IPS-18a (cell line): Measurements from ENCODE around the gene BABAM2.

Experiments used
- H3K27ac ChIP-seq: one replicate; pipeline ENCODE4 v1.5.1; 2013; ENCODE audit warnings: low read length
- H3K27me3 ChIP-seq: one replicate; pipeline ENCODE4 v1.6.1; 2013; ENCODE audit warnings: mild to moderate bottlenecking, low read length; ENCODE audit not compliant: control insufficient read depth, insufficient read depth
- H3K36me3 ChIP-seq: one replicate; pipeline ENCODE4 v1.6.1; 2013; ENCODE audit warnings: low read depth, low read length; ENCODE audit not compliant: control insufficient read depth
- H3K4me1 ChIP-seq: one replicate; pipeline ENCODE4 v1.6.1; 2013; ENCODE audit warnings: low read depth, low read length; ENCODE audit not compliant: control insufficient read depth
- H3K4me3 ChIP-seq: one replicate; pipeline ENCODE4 v1.5.1; 2013; ENCODE audit warnings: low read length
- H3K9ac ChIP-seq: one replicate; pipeline ENCODE4 v1.6.1; 2013; ENCODE audit warnings: mild to moderate bottlenecking, low read length, moderate library complexity
- H3K9me3 ChIP-seq: one replicate; pipeline ENCODE4 v1.6.1; 2013; ENCODE audit warnings: low read depth, low read length; ENCODE audit not compliant: control insufficient read depth

BABAM2 gene

DNA sequence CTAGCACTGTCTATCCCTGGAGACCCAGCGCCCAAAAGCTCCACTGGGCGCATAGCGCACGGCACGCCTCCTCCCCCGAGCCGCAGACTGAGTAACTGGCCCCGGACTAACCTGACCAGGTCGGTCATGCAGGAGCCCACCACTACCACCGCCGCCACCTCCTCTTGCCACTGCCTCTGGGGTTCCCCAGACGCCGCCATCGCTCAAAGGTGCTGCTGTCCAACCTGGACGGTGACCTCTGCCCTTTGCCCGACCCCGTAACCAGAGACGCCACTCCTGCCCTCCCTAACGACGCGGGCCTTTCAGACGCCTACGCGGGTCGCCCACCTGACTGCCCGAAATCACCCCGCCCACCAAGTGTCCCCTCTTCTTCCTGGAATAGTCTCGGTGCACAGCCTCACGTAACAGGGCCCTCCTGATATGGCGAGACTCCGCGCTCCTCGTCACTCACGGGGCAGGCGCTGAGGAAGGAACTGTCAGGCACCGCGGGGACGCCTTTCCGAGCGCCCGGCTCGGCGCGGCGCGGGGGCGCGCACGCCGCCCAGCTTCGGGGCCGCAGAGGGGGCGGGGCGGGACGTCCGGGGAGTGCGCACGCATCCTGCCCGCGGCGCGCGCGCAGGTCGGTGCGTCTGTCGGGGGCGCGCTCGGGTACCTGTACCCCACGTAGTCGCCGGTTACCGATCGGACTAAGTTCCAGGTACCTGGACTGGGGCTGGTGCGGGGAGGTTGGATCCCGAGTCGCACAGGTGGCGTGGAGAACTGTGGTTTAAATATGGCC is at the start of gene BABAM2, which contains the start of gene RBKS:
Gene BABAM2, plus strand, starts transcription at position 584 of the 778 bp plus-strand sequence. CDS start 3,828 bp downstream, outside the sequence.
Gene RBKS, minus strand, starts transcription at position 242 of the 778 bp plus-strand sequence. Its CDS starts 42 bp downstream, at position 200.
- no peaks in the 10 kb centered on the region for H3K36me3 ChIP-seq
- H3K9ac ChIP-seq, result peak within 1 kb of the TSS; percentile 77
- H3K4me1 ChIP-seq, result no peaks in the 10 kb centered on the region
- H3K4me3 ChIP-seq, result peak within 1 kb of the TSS; percentile 84
- H3K27ac ChIP-seq, result peak within 1 kb of the TSS; percentile 68
- H3K27me3 ChIP-seq, result no peaks in the 10 kb centered on the region
- no peaks in the 10 kb centered on the region for H3K9me3 ChIP-seq

DNA sequence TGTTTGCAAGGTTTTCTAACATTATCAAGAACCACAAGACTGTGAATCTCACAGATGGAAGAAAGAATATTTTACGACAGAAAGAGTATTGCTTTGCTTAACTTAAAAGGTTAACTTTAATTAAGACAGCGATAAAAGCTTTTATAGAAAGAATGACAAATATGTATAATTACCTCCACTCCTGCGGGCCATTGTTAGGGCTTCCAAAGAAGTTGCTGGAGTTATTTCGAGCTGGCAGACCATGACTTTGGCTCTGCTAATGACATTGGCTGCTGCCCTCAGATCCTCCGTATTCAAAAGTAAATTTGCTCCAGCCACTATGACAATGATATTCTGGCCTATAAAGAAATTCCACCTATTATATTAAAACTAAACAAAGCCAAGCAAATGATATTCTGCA is 47.6 kb upstream of the BABAM2 start:
- Histone ChIP-seq H3K4me3 (no peak overlapping the region), H3K27me3 (no peaks in the 10 kb centered on the region), H3K9ac (no peak overlapping the region), H3K9me3 (no peaks in the 10 kb centered on the region), H3K36me3 (no peaks in the 10 kb centered on the region), H3K4me1 (no peaks in the 10 kb centered on the region), H3K27ac (no peak overlapping the region)

DNA sequence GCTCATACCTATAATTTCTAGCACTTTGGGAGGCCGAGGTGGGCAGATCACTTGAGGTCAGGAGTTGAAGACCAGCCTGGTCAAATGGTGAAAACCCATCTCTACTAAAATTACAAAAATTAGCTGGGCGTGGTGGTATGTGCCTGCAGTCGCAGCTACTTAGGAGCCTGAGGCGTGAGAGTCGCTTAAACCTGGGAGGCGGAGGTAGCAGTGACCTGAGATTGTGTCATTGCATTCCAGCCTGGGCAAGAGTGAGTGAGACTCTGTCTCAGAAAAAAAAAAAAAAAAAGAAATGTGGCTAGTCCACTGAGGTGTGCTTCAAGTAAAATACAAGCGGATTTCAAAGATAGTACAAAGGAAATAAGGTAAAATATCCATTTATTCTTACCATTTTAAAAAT is 46.5 kb upstream of the BABAM2 start:
- H3K4me1 ChIP-seq, result no peaks in the 10 kb centered on the region
- no peaks in the 10 kb centered on the region for H3K27me3 ChIP-seq
- H3K27ac ChIP-seq, result no peak overlapping the region
- no peaks in the 10 kb centered on the region for H3K36me3 ChIP-seq
- H3K4me3 ChIP-seq, result no peak overlapping the region
- H3K9me3 ChIP-seq, result no peaks in the 10 kb centered on the region
- no peak overlapping the region for H3K9ac ChIP-seq

DNA sequence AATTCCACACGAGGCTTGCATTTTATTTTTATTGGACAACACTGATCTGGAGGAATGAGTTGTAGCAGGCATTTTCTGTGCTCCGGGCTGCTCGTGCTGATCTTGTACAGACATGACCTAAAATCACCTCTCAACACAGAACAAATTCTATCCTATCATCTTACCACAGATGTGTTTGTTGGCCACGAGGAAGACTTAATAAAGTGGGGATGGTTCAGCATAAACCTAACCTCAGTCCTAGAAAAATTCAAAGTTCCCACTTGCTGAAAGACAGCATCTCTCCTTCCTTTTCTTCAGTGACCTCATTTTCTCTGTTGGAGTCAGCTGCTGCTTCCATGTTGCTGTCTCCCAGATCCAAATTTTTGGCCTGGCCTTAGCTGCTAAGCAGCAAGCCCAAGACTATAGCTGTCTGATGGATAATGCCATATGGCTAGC is 45.7 kb upstream of the BABAM2 start:
- H3K27ac ChIP-seq, result no peak overlapping the region
- no peaks in the 10 kb centered on the region for H3K27me3 ChIP-seq
- H3K4me3 ChIP-seq, result no peak overlapping the region
- no peaks in the 10 kb centered on the region for H3K36me3 ChIP-seq
- no peaks in the 10 kb centered on the region for H3K9me3 ChIP-seq
- H3K9ac ChIP-seq, result no peak overlapping the region
- no peaks in the 10 kb centered on the region for H3K4me1 ChIP-seq

DNA sequence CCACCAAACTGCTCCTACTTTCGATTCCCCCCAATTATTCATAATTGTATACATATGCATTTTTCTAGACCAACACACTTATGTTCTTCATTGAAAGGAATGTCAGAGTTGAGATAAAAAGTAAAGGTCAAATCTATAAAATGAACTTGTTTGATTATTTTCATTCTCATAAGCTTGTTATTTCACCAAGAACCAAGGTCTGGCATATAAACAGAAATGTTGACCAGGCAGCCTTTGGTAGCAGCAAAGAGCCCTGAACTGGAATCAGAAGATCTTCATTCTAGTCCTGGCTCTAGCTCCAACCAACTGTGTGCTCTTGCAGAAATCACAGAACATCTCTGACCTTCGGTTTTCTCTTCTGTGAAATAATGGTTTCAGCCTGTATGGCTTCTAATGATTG is 43.2 kb upstream of the BABAM2 start:
- Histone ChIP-seq H3K4me1 (no peaks in the 10 kb centered on the region), H3K9me3 (no peaks in the 10 kb centered on the region), H3K36me3 (no peaks in the 10 kb centered on the region), H3K9ac (no peak overlapping the region), H3K27ac (no peak overlapping the region), H3K4me3 (no peak overlapping the region), H3K27me3 (no peaks in the 10 kb centered on the region)

DNA sequence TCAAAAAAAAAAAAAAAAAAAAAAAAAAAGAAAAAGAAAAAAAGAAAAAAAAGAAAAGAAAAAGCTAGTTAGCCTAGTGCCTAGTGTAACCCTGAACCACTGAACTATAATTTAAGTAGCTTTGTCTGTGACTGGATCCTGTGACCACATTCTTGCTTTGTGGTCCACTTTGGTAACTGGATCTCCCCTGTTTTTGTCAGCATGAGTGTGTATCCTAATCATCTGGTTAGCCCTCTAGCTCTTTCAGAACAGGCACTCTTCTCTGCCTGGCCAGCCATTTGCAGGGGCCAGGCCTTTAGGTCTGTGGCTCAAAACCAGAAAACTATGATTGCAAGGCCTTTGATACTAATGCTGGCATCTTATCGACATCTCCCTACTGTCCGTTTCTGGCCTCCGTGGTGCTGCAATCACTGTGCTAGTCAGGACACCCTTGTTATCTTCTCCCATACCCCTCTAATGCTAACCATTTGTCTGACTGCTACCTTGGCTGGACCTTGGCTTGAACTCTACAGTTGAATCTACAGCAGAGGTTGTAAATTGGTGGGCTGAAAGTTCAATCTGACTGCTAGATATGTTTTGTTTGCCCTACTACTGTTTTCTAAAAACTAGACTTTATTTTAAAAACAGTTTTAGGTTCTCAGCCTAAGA is 40.8 kb upstream of the BABAM2 start:
- Histone ChIP-seq H3K27me3 (no peaks in the 10 kb centered on the region), H3K9ac (no peak overlapping the region), H3K9me3 (no peaks in the 10 kb centered on the region), H3K36me3 (no peaks in the 10 kb centered on the region), H3K27ac (no peak overlapping the region), H3K4me3 (no peak overlapping the region), H3K4me1 (no peaks in the 10 kb centered on the region)

DNA sequence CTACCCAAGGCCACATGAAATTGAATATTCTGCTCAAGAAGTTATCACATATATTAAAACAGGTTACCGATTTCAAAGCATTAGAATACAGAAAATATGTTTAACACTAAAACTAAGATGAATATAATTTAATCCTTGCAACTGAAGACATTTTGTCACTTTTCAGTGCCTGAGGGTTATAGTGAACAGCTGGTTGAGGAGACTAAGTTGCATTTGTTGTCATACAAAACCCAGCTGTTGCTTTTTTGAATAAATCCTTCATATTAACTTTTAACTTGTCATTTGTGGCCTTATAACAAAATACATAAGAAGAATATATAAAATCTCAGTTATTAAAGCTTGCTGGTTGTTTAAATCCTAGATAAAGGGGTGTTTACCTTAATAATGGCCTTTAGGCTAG is 37.8 kb upstream of the BABAM2 start:
- no peaks in the 10 kb centered on the region for H3K27me3 ChIP-seq
- H3K4me1 ChIP-seq, result no peaks in the 10 kb centered on the region
- no peaks in the 10 kb centered on the region for H3K36me3 ChIP-seq
- H3K9ac ChIP-seq, result no peak overlapping the region
- H3K9me3 ChIP-seq, result no peaks in the 10 kb centered on the region
- H3K4me3 ChIP-seq, result no peak overlapping the region
- H3K27ac ChIP-seq, result no peak overlapping the region

DNA sequence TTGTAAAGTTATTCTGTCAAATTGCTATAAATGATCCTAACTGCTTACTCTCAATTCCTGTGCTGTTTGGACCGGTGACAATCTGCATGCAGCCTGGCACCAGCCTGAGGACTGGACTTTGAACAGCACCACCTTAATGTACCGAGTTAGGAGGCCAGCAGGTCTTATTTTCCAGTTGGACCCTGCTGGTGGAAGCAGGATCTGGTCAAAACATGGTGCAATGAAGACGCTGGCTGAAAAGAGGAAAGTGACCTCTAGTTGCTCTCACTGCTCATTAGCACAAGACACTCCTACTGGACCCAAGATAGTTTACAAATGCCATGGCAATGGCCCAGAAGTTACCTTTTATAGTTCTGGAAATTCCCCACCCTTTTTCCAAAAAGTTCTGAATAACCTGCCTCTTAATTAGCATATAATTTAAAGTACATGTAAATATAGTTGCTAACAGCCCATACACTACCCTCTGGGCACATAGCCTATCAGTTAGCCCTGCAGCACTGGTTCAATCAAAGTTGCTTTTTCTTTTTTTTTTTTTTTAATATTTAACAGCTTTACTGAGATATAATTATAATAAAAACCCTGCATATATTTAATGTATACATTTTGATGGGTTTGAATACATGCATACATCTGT is 36.2 kb upstream of the BABAM2 start:
- H3K9ac ChIP-seq, result no peak overlapping the region
- H3K4me3 ChIP-seq, result no peak overlapping the region
- H3K27ac ChIP-seq, result no peak overlapping the region
- no peaks in the 10 kb centered on the region for H3K9me3 ChIP-seq
- H3K4me1 ChIP-seq, result no peaks in the 10 kb centered on the region
- H3K36me3 ChIP-seq, result no peaks in the 10 kb centered on the region
- H3K27me3 ChIP-seq, result no peaks in the 10 kb centered on the region

DNA sequence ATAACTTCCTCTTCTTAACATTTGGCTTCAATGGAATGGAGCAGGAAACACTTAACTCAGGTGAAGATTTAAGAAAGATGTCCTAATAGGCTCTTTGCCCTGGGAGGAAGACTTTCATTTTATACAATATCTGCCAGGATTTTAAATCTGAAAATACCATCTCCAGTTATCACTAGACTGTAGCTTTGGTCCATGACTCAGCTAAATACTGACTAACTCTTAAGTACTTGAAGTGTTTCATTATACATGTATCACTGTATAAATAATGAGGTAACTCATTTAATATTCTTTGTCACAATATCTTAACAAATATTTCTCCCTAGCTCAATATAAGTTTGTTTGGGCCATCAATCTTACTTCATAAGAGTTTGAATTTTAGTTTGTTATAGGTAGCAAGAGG is 35.1 kb upstream of the BABAM2 start:
- Histone ChIP-seq H3K36me3 (no peaks in the 10 kb centered on the region), H3K27ac (no peak overlapping the region)

DNA sequence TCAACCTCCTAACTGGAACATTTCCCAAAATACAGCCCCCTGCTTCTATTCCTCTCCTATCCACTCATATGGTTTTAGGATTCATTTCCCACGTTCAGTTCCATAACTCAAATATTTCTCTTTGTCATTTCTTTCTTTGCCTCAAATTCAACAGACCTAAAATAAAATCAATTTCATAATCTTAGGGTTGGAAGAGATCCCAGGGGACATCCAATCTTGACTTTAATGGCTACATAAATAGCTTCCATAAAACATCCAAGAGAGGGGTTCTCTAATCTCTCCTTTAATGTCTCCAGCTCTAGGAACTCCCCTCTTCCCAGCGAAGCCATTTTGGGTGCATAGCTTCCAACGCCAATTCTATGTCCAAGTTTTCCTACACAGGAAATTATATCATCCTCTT is 34.1 kb upstream of the BABAM2 start:
- Histone ChIP-seq H3K9me3 (no peaks in the 10 kb centered on the region), H3K36me3 (no peaks in the 10 kb centered on the region), H3K27me3 (no peaks in the 10 kb centered on the region), H3K27ac (no peak overlapping the region), H3K9ac (no peak overlapping the region), H3K4me3 (no peak overlapping the region), H3K4me1 (no peaks in the 10 kb centered on the region)

More for the DNA sequence above, 35.1 kb upstream of the BABAM2 start:
- Histone ChIP-seq H3K27me3 (no peaks in the 10 kb centered on the region), H3K9ac (no peak overlapping the region), H3K9me3 (no peaks in the 10 kb centered on the region), H3K4me1 (no peaks in the 10 kb centered on the region), H3K4me3 (no peak overlapping the region)

DNA sequence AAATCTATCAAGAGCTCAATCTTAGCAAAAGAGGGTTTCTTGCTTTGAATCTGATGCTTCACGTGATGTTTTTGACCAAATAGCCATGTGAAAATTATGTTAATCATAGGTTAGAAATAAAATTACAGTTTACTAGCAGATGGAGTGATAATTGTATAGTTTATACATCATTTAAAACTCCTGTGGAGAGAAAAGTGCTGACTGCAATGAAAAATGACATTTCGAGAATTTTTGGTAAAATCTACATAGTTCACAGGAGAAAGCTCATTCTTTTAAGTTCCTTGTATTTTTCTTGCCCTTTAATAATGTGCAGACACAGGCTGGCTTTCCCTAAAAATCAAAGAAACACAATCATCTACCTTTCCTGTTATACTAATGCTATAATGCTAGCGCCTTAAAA is 33.6 kb upstream of the BABAM2 start:
- Histone ChIP-seq H3K4me1 (no peaks in the 10 kb centered on the region), H3K36me3 (no peaks in the 10 kb centered on the region), H3K9ac (no peak overlapping the region), H3K27me3 (no peaks in the 10 kb centered on the region), H3K4me3 (no peak overlapping the region), H3K9me3 (no peaks in the 10 kb centered on the region), H3K27ac (no peak overlapping the region)
